PFSK-1 (cell line): ENCODE data around the gene TGIF2LY.
"Not testable (repeated sequence)": the region's sequence is repeated elsewhere in the genome, so short reads cannot be mapped to it uniquely, and the experiment has no call there.

Source experiments
- POLR2AphosphoS5 ChIP-seq: IDR thresholded peaks from 2 replicates; pipeline ENCODE4 v1.6.1; 2012; ENCODE audit warnings: low read depth, mild to moderate bottlenecking, control low read depth, low read length, moderate library complexity
- REST ChIP-seq, 2 experiments: IDR thresholded peaks; 2 replicates each; pipeline versions ENCODE4 v1.6.1 to v1.8.0; 2011 to 2012; ENCODE audit warnings: low read depth in 2 of 2, low read length in 2 of 2, control low read depth in 1 of 2, inconsistent platforms in 1 of 2, mild to moderate bottlenecking in 1 of 2, moderate library complexity in 1 of 2; ENCODE audit not compliant: insufficient read depth in 1 of 2

DNA sequence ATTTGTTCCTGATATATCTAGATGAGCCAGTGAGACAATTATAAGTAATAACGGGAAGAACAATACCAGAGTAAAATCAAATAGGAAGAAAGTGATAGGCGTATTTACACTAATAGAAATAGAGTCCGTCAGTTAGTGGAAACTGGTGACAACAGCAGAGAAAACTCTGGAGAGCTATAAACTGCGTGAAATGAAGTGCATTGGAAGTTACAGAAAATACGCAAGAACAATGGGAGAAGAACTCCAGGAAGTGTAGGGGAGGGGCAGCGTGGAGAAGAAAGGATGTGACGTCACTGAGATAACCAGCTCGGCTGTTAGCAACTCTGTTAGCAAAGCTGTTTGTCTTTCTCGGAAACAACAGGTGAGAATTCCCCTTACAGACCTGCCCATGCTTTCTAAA lies at the start of gene TGIF2LY:
- not testable (repeated sequence) for TF ChIP-seq REST (IDR thresholded peaks at IDR 0.05; ENCODE audit: insufficient read depth in 1 of 2, low read depth in 2 of 2, low read length in 2 of 2); POLR2AphosphoS5
